Upper lobe of right lung (tissue), 1 donor: ENCODE data around the gene PRKCZ. TPM values are rescaled to one million over a fixed set of nuclear protein-coding genes. Genes with fewer than 3 reads are reported as not detected.

ENCODE experiments used
- ATAC-seq: fragments of 200-7000 bp; cut with Tn5 transposase; one replicate; pipeline ENCODE4 v1.9.1; 2020; ENCODE audit warnings: mild to moderate bottlenecking, moderate library complexity
- DNase-seq: peaks from one replicate; pipeline ENCODE4 v3.0.0-alpha.2; 2020
- H3K27ac ChIP-seq: fragments of 200-600 bp; one replicate; pipeline ENCODE4 v1.8.0; 2022
- H3K27me3 ChIP-seq: fragments of 200-600 bp; one replicate; pipeline ENCODE4 v1.8.0; 2022; ENCODE audit warnings: mild to moderate bottlenecking
- H3K36me3 ChIP-seq: fragments of 200-600 bp; one replicate; pipeline ENCODE4 v1.8.0; 2022
- H3K4me1 ChIP-seq: fragments of 200-600 bp; one replicate; pipeline ENCODE4 v1.8.0; 2022
- H3K4me3 ChIP-seq: fragments of 200-600 bp; one replicate; pipeline ENCODE4 v1.8.0; 2022; ENCODE audit warnings: mild to moderate bottlenecking
- H3K9me3 ChIP-seq: fragments of 200-600 bp; one replicate; pipeline ENCODE4 v1.8.0; 2022
- intact Hi-C: fragments of 100-400 bp; cut with DNase I; formaldehyde crosslinking; loops from one replicate; pipeline ENCODE4 v1.11.0; 2022
- total RNA-seq: library from RNA; stranded (reverse); fragmentation: NEBNext Ultra II Directional; extraction: Animal tissue kit (Norgen Biotek cat#: 25700); gene quantifications from one replicate; pipeline ENCODE4 v1.2.1, GENCODE V29; 2021
- TF ChIP-seq, protein P1 (sequence below): fragments of 200-600 bp; IDR thresholded peaks from one replicate; pipeline ENCODE4 v1.8.0; 2022; ENCODE audit warnings: antibody characterized with exemption
- donor health status: DM: no; HTN: yes; CAD: no; lungs with severe emphysema.

Gene PRKCZ
- total RNA-seq, 1 donor from 2014 or later = 121 TPM

- peak overlapping the region; percentile 82 for H3K27ac ChIP-seq
- ATAC-seq = peak; percentile 70
Observed at GRCh38 chr1:2060072-2060471, 9.9 kb downstream of the PRKCZ start.

GRCh38 chr1:2060535-2060934, 10.3 kb downstream of the PRKCZ start:
- TF ChIP-seq, protein P1, sequence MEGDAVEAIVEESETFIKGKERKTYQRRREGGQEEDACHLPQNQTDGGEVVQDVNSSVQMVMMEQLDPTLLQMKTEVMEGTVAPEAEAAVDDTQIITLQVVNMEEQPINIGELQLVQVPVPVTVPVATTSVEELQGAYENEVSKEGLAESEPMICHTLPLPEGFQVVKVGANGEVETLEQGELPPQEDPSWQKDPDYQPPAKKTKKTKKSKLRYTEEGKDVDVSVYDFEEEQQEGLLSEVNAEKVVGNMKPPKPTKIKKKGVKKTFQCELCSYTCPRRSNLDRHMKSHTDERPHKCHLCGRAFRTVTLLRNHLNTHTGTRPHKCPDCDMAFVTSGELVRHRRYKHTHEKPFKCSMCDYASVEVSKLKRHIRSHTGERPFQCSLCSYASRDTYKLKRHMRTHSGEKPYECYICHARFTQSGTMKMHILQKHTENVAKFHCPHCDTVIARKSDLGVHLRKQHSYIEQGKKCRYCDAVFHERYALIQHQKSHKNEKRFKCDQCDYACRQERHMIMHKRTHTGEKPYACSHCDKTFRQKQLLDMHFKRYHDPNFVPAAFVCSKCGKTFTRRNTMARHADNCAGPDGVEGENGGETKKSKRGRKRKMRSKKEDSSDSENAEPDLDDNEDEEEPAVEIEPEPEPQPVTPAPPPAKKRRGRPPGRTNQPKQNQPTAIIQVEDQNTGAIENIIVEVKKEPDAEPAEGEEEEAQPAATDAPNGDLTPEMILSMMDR = no peak
- Histone ChIP-seq H3K36me3 (peaks cover 19% of the 10 kb centered on the region), H3K4me3 (no peak overlapping the region), H3K4me1 (no peaks in the 10 kb centered on the region), H3K9me3 (no peaks in the 10 kb centered on the region), H3K27me3 (no peaks in the 10 kb centered on the region), H3K27ac (peak overlapping the region; percentile 82)
- intact Hi-C loops = no loop called here
- DNase-seq (no peak), ATAC-seq (no peak)

More at GRCh38 chr1:2060072-2060471, 9.9 kb downstream of the PRKCZ start:
- TF ChIP-seq, protein P1 = no peak
- Histone ChIP-seq H3K4me3 (no peak overlapping the region), H3K9me3 (no peaks in the 10 kb centered on the region), H3K36me3 (peaks cover 19% of the 10 kb centered on the region), H3K27me3 (no peaks in the 10 kb centered on the region), H3K4me1 (no peaks in the 10 kb centered on the region)
- intact Hi-C loops = no loop called here
- peak; percentile 82 for DNase-seq

DNA sequence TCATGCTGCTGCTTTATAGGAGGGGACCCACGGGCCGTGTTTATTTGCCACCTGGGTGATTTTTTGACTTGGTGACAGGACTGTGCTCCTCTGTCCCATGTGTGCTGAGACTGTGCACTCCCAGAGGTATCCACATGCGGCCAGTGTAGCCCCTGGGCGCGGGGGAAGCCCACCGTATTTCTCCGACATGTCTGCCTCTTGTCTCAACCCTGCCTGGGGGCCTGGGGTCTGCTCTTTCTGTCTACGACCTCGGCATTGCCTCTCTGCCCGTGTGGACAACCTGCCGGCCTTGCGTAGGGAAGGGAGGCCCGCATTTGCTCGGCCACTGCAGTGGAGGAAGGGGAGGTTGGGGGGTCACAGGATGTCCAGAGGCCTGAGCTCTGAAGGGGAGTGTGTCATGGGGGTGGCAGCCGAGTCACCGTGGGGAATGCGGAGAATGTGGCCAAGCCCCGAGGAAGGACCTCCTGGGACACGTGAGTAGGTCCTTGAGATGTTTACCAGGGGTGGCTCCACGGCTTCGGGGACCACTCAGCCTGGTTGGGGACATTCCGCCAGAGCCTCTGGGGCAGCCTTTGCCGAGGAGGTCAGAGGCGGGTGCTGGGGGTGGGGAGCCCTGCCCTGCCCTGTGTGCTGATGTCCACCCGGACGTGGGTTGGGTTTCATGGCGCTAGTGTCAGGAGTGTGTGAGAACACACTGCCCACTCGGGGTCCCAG, 11.0 kb downstream of the PRKCZ start:
- Histone ChIP-seq H3K27ac (peak overlapping the region; percentile 82), H3K9me3 (no peaks in the 10 kb centered on the region), H3K4me1 (no peaks in the 10 kb centered on the region), H3K27me3 (no peaks in the 10 kb centered on the region), H3K4me3 (no peak overlapping the region), H3K36me3 (peaks cover 19% of the 10 kb centered on the region)
- ATAC-seq (peak; percentile 93), DNase-seq (peak; percentile 91)
- TF ChIP-seq, protein P1 = no peak
- intact Hi-C loops = no loop called here

- H3K27me3 ChIP-seq = no peaks in the 10 kb centered on the region
- no peaks in the 10 kb centered on the region for H3K4me1 ChIP-seq
- ATAC-seq (no peak), DNase-seq (no peak)
- no peak overlapping the region for H3K4me3 ChIP-seq
- H3K36me3 ChIP-seq = peaks cover 8% of the 10 kb centered on the region
- TF ChIP-seq, protein P1 = no peak
- intact Hi-C loops = no loop called here
- H3K9me3 ChIP-seq = no peaks in the 10 kb centered on the region
- H3K27ac ChIP-seq = no peak overlapping the region
Observed at GRCh38 chr1:2065699-2066098, 15.5 kb downstream of the PRKCZ start.

DNA sequence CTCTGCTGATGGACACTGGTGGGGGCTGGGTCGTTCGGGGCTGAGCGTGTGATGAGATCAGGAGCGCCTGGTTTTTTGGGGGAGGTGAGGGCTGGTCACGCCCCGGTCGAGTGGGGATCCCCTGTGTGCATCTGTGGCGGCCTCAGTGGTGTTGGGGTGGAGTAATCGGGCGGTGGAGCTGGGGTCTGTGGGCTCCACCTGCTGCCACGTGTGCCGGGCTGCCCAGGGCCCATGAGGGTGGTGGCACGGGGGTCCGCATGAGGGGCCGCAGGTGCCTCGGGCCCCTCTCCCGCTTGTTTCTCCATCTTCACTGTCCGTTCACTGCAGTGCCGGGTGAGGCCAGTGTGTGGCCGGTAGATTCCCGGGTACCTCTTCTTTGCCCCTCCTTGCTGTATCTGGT, 17.2 kb downstream of the PRKCZ start:
- Histone ChIP-seq H3K4me1 (no peaks in the 10 kb centered on the region), H3K36me3 (peaks cover 8% of the 10 kb centered on the region), H3K27ac (no peak overlapping the region), H3K4me3 (no peak overlapping the region), H3K27me3 (no peaks in the 10 kb centered on the region), H3K9me3 (no peaks in the 10 kb centered on the region)
- ATAC-seq (no peak), DNase-seq (no peak)
- intact Hi-C loops = no loop called here
- TF ChIP-seq, protein P1 = no peak

DNA sequence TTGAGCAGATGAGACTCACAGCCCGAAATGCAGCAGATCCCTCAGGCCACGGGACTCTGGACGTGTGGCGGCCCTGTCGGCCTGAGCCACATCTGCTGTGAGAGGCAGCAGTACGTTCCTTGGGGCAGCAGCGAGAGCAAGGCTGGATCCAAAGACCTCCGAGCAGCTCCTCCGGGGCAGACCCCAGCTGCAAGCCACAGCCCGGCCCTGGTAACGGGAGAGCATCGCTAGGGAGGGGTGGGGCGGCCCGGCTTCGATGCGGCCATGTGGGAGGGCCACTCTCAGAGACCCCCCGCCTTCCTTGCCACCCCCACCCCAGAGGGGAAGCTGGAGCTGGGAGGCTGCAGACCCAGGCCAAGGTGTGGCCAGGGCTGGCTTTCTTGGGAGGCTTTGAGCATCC, 17.8 kb downstream of the PRKCZ start:
- no peak for ATAC-seq
- intact Hi-C loops = no loop called here
- H3K4me3 ChIP-seq = no peak overlapping the region
- H3K27me3 ChIP-seq = no peaks in the 10 kb centered on the region
- no peak for DNase-seq
- TF ChIP-seq, protein P1 = no peak
- H3K27ac ChIP-seq = no peak overlapping the region
- H3K36me3 ChIP-seq = peaks cover 8% of the 10 kb centered on the region
- H3K4me1 ChIP-seq = no peaks in the 10 kb centered on the region
- no peaks in the 10 kb centered on the region for H3K9me3 ChIP-seq
